DND-41 (cell line): Measurements from ENCODE around the gene PINLYP.

Experiments used
- ATAC-seq: fragments of 200-7000 bp; cut with Tn5 transposase; 3 replicates; pipeline ENCODE4 v1.9.1; 2021; ENCODE audit warnings: low read depth; ENCODE audit not compliant: insufficient read depth
- DNase-seq: peaks from one replicate; pipeline ENCODE4 v3.0.0-alpha.2; 2020
- H2AFZ ChIP-seq: 2 replicates; pipeline ENCODE4 v1.6.0; 2012; ENCODE audit warnings: low read depth, low read length
- H3K27ac ChIP-seq: 2 replicates; pipeline ENCODE4 v1.5.1; 2012; ENCODE audit warnings: low read length, inconsistent platforms
- H3K27me3 ChIP-seq: fragments of 200-600 bp; sonication (generic); 2 replicates; pipeline ENCODE4 v1.6.0; 2012; ENCODE audit warnings: low read length, mild to moderate bottlenecking, inconsistent platforms; ENCODE audit not compliant: insufficient read depth, poor library complexity
- H3K36me3 ChIP-seq: 2 replicates; pipeline ENCODE4 v1.5.1; 2012; ENCODE audit warnings: low read length, inconsistent platforms; ENCODE audit not compliant: insufficient read depth
- H3K4me1 ChIP-seq: 2 replicates; pipeline ENCODE4 v1.5.1; 2012; ENCODE audit warnings: mild to moderate bottlenecking, low read length; ENCODE audit not compliant: insufficient read depth
- H3K4me2 ChIP-seq: 2 replicates; pipeline ENCODE4 v1.6.0; 2012; ENCODE audit warnings: mild to moderate bottlenecking, moderate library complexity, low read length, inconsistent platforms; ENCODE audit not compliant: insufficient read depth
- H3K4me3 ChIP-seq, 2 experiments: fragments of 200-600 bp in 1 of 2; shearing (Covaris generic) in 1 of 2; 2 replicates each; pipeline ENCODE4 v1.5.1; 2012 to 2016; ENCODE audit warnings: inconsistent platforms in 2 of 2, low read length in 2 of 2, mild to moderate bottlenecking in 2 of 2, low read depth in 1 of 2, moderate library complexity in 1 of 2
- H3K79me2 ChIP-seq: 2 replicates; pipeline ENCODE4 v1.6.0; 2012; ENCODE audit warnings: low read length, inconsistent platforms; ENCODE audit not compliant: insufficient read depth
- H3K9ac ChIP-seq: 2 replicates; pipeline ENCODE4 v1.6.0; 2012; ENCODE audit warnings: low read depth, mild to moderate bottlenecking, inconsistent platforms, low read length, moderate library complexity
- H3K9me3 ChIP-seq: 2 replicates; pipeline ENCODE4 v1.5.1; 2012; ENCODE audit warnings: low read length, moderate library complexity, mild to moderate bottlenecking, inconsistent platforms; ENCODE audit not compliant: insufficient read depth, severe bottlenecking
- H4K20me1 ChIP-seq: 2 replicates; pipeline ENCODE4 v1.6.0; 2012; ENCODE audit warnings: low read length; ENCODE audit not compliant: insufficient read depth
- EZH2 ChIP-seq: IDR thresholded peaks from 3 replicates; pipeline ENCODE4 v1.6.1; 2012; ENCODE audit warnings: borderline replicate concordance, low read depth, mild to moderate bottlenecking, moderate library complexity, low read length, inconsistent platforms; ENCODE audit not compliant: severe bottlenecking
- TF ChIP-seq, protein P1 (sequence below): IDR thresholded peaks from 2 replicates; pipeline ENCODE4 v1.5.1; 2012; ENCODE audit warnings: borderline replicate concordance, low read length, moderate library complexity, mild to moderate bottlenecking; ENCODE audit not compliant: poor library complexity, severe bottlenecking; ENCODE audit errors: extremely low read depth

PINLYP gene

DNA sequence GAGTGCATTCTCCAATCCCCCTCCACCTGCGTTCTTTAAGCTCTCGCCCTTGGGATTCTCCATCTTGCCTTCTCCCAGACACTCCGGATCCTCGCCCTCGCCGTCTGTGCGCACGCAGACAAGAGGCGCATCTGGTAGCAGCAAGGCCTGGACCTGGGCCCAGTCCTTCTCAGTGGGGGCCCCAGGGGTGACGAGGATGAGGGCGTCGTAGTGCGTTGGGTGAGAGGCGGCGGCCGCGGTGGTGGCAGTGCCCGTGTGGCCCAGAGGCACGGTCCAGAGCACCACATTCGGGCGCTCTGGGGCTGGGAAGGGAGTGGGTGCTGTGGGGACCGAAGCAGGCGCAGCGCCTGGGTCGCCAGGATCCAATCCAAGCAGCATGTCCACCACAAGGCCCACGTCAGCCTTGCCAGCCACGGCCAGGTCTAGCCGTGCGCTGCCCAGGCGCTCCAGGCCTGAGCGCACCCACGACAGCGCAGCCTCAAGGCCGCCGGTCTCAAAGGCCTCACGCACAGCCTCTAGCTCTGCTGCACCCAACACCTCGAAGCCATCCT is 17.3 kb downstream of the PINLYP start:
- Histone ChIP-seq H3K4me3 (no peak overlapping the region), H3K4me1 (peaks cover 31% of the 10 kb centered on the region), H3K4me2 (no peak overlapping the region), H3K9ac (no peak overlapping the region), H3K27ac (no peak overlapping the region), H3K36me3 (peaks cover 33% of the 10 kb centered on the region), H3K79me2 (peaks cover 40% of the 10 kb centered on the region), H2AFZ (no peak overlapping the region), H3K9me3 (no peaks in the 10 kb centered on the region), H4K20me1 (peaks cover 20% of the 10 kb centered on the region; the same call in 1 of the 2 replicates), H3K27me3 (no peaks in the 10 kb centered on the region)
- no peak for TF ChIP-seq EZH2
- TF ChIP-seq, protein P1, sequence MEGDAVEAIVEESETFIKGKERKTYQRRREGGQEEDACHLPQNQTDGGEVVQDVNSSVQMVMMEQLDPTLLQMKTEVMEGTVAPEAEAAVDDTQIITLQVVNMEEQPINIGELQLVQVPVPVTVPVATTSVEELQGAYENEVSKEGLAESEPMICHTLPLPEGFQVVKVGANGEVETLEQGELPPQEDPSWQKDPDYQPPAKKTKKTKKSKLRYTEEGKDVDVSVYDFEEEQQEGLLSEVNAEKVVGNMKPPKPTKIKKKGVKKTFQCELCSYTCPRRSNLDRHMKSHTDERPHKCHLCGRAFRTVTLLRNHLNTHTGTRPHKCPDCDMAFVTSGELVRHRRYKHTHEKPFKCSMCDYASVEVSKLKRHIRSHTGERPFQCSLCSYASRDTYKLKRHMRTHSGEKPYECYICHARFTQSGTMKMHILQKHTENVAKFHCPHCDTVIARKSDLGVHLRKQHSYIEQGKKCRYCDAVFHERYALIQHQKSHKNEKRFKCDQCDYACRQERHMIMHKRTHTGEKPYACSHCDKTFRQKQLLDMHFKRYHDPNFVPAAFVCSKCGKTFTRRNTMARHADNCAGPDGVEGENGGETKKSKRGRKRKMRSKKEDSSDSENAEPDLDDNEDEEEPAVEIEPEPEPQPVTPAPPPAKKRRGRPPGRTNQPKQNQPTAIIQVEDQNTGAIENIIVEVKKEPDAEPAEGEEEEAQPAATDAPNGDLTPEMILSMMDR = no peak
- DNase-seq (no peak), ATAC-seq (no peak)

DNA sequence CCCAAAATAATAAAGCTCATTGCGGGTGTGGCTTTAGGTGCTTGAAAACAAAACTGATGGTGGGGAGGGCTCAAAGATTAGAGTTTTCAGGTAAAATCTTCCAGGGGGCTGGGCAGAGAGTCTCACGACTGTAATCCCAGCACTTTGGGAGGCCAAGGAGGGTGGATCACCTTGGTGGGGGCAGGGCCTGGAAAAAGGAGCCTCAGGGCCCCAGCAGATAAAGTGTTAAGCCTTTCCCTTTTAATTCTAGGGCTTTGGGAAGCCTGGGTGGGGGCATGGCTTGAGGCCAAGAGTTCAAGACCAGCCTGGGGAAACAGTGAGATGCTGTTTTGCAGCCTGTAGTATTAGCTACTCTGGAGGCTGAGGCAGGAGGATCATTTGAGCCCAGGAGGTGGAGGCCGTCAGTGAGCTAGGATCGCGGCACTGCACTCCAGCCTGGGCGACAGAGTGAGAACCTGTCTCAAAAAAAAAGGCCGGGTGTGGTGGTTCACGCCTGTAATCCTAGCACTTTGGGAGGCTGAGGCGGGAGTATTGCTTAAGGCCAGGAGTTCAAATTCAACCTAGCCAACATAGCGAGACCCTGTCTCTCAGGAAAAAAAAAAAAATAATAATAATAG is 18.6 kb downstream of the PINLYP start:
- no peaks in the 10 kb centered on the region for H3K27me3 ChIP-seq
- H3K9ac ChIP-seq = peak overlapping the region; percentile 63
- peaks cover 53% of the 10 kb centered on the region for H3K79me2 ChIP-seq
- H3K36me3 ChIP-seq = peaks cover 38% of the 10 kb centered on the region
- TF ChIP-seq EZH2 = no peak
- TF ChIP-seq, protein P1 = no peak
- ATAC-seq (no peak), DNase-seq (no peak)
- no peak overlapping the region for H3K27ac ChIP-seq
- H3K4me3 ChIP-seq = peak overlapping the region in 1 of 2 experiments; percentile 91; a peak in 2 of 4 replicates
- H3K4me2 ChIP-seq = peak overlapping the region; percentile 97
- H4K20me1 ChIP-seq = peaks cover 23% of the 10 kb centered on the region; the same call in 1 of the 2 replicates
- no peaks in the 10 kb centered on the region for H3K9me3 ChIP-seq
- H2AFZ ChIP-seq = no peak overlapping the region
- H3K4me1 ChIP-seq = peaks cover 44% of the 10 kb centered on the region

DNA sequence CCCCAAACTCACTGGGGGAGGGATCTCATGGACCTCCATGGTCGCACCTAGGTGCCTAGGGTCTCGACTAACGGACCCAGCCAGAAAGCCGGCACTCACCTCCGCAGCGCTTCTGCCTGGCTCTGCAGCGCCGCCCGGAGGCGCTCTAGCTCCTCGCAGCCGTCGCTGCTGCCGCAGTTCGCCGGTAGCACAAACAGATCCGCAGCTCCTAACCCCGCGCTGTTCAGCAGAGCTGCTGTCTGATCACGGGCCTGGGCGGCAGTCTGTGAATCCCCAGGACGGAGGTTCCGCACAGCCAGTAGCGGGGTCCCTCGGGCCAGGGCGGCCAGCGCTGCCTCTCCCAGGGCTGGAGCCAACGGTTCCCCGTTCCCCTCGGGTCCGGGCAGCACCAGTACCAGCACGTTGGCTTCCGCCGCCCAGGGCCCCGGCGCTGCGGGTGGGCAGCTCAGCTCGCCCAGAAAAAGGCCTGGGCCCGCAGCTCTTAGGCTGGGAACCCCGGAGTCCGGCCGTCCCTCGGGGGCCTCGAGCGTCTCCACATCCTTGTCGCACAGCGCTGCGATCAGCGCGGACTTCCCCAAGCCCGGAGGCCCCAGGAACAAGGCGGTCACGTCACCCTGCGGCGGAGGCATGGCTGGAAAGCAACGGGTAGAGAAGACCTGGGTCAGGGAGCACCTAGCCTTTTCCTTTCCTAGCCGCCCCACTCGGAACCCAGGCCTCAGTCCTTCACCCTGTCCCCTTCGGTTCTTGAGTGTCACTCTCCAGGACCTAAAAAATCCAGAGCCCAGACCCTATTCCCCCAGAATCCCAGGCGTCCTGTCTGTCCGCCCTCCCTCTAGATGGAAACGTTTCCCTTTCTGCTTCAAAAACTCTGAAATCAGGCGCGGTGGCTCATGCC is 19.4 kb downstream of the PINLYP start:
- DNase-seq (peak; percentile 73), ATAC-seq (peak; percentile 57)
- peaks cover 45% of the 10 kb centered on the region for H3K4me1 ChIP-seq
- peak overlapping the region; percentile 63 for H3K9ac ChIP-seq
- peaks cover 46% of the 10 kb centered on the region for H3K36me3 ChIP-seq
- peaks cover 21% of the 10 kb centered on the region; the same call in 1 of the 2 replicates for H4K20me1 ChIP-seq
- H3K27ac ChIP-seq = peak overlapping the region; percentile 69
- peak overlapping the region; percentile 91 to 97 for H3K4me3 ChIP-seq
- peak overlapping the region; percentile 97 for H3K4me2 ChIP-seq
- no peak for TF ChIP-seq EZH2
- TF ChIP-seq, protein P1 = peak; percentile 86
- H3K9me3 ChIP-seq = no peaks in the 10 kb centered on the region
- no peaks in the 10 kb centered on the region for H3K27me3 ChIP-seq
- H3K79me2 ChIP-seq = peaks cover 61% of the 10 kb centered on the region
- H2AFZ ChIP-seq = peak overlapping the region; percentile 89
